GM12878 (cell line): ENCODE results near the gene SELENBP1. TPM values are rescaled to one million over a fixed set of nuclear protein-coding genes. Genes with fewer than 3 reads are reported as not detected.
A peak's percentile ranks its signal among the peaks of the same experiment; 100 is the strongest.

Experiments
- ATAC-seq: fragments of 200-7000 bp; cut with Tn5 transposase; 3 replicates; pipeline ENCODE4 v1.9.1; 2020; ENCODE audit warnings: mild to moderate bottlenecking, moderate library complexity
- BruUV-seq: library from RNA; stranded (reverse); fragments of 400-500 nt; replicated peaks from 2 replicates; lab custom pipeline; 2021; lab: Mats Ljungman, UMichigan
- CTCF ChIA-PET: fragments of 300-600 bp; sonication (Branson Sonifier 250); formaldehyde crosslinking; extraction: SDS; loops from one replicate; lab custom pipeline; 2021; ENCODE audit warnings: inconsistent platforms; lab: Yijun Ruan, JAX
- POLR2A ChIA-PET: fragments of 350-600 bp; formaldehyde crosslinking; extraction: SDS; loops from one replicate; lab custom pipeline; 2021; ENCODE audit warnings: inconsistent platforms; lab: Charles Lee
- RAD21 ChIA-PET: fragments of 300-600 bp; sonication (Branson Sonifier 250); formaldehyde crosslinking; loops from one replicate; lab custom pipeline; 2023; ENCODE audit warnings: antibody characterized with exemption; ENCODE audit not compliant: unreplicated experiment; lab: Charles Lee
- SMC1A ChIA-PET: fragments of 300-600 bp; sonication (Branson Sonifier 250); formaldehyde crosslinking; loops from one replicate; lab custom pipeline; 2023; ENCODE audit not compliant: unreplicated experiment, uncharacterized antibody; lab: Charles Lee
- DNase-seq: peaks from one replicate; pipeline ENCODE4 v3.0.0-alpha.2; 2011; ENCODE audit warnings: low read depth, low spot score
- FAIRE-seq: peaks from 3 replicates; lab custom pipeline; 2011; peaks lifted over from hg19 to GRCh38; lab: Jason Lieb, UNC
- H2AFZ ChIP-seq: 2 replicates; pipeline ENCODE4 v1.6.0; 2011; ENCODE audit warnings: low read depth, low read length, control low read depth; ENCODE audit not compliant: control insufficient read depth
- H3K27ac ChIP-seq: 2 replicates; pipeline ENCODE4 v1.5.1; 2011; ENCODE audit warnings: control low read depth; ENCODE audit not compliant: control insufficient read depth, insufficient read depth
- H3K27me3 ChIP-seq, 2 experiments: replicated peaks in 1 of 2; 2 replicates each; pipeline versions ENCODE4 v1.6.0 to v1.6.1; 2011; ENCODE audit warnings: low read length in 1 of 2; ENCODE audit not compliant: control insufficient read depth in 2 of 2, insufficient read depth in 2 of 2
- H3K36me3 ChIP-seq, 2 experiments: 2 replicates each; pipeline ENCODE4 v1.5.1; 2011; ENCODE audit warnings: low read length in 1 of 2; ENCODE audit not compliant: control insufficient read depth in 2 of 2, insufficient read depth in 2 of 2
- H3K4me1 ChIP-seq: 2 replicates; pipeline ENCODE4 v1.6.1; 2011; ENCODE audit warnings: mild to moderate bottlenecking, low read length, moderate library complexity, mixed read lengths; ENCODE audit not compliant: control insufficient read depth, insufficient read depth
- H3K4me2 ChIP-seq: 2 replicates; pipeline ENCODE4 v1.6.0; 2011; ENCODE audit warnings: control low read depth; ENCODE audit not compliant: control insufficient read depth, insufficient read depth
- H3K4me3 ChIP-seq: fragments of 200-600 bp; sonication (generic); 2 replicates; pipeline ENCODE4 v1.5.1; 2016
- H3K79me2 ChIP-seq: 2 replicates; pipeline ENCODE4 v1.6.0; 2011; ENCODE audit warnings: low read length; ENCODE audit not compliant: control insufficient read depth, insufficient read depth
- H3K9ac ChIP-seq: 2 replicates; pipeline ENCODE4 v1.8.0; 2011; ENCODE audit warnings: low read length, control low read depth, mixed read lengths; ENCODE audit not compliant: control insufficient read depth, insufficient read depth
- H3K9me3 ChIP-seq: replicated peaks from 3 replicates; pipeline ENCODE4 v1.5.1; 2011; ENCODE audit warnings: mild to moderate bottlenecking, low read length; ENCODE audit not compliant: control insufficient read depth, insufficient read depth
- H4K20me1 ChIP-seq: 2 replicates; pipeline ENCODE4 v1.6.0; 2011; ENCODE audit not compliant: control insufficient read depth, insufficient read depth
- BHLHE40 ChIP-seq, 2 experiments: fragments of 450-650 bp in 1 of 2; IDR thresholded peaks; 2 replicates each; pipeline ENCODE4 v1.6.1; 2011 to 2017; ENCODE audit warnings: low read depth in 2 of 2, borderline replicate concordance in 1 of 2, improper control_type of control experiment in 1 of 2, low read length in 1 of 2, mild to moderate bottlenecking in 1 of 2
- CEBPB ChIP-seq, 2 experiments: fragments of 150-350 bp in 1 of 2; IDR thresholded peaks; 2 replicates each; pipeline ENCODE4 v1.6.1; 2012 to 2014; ENCODE audit warnings: low read depth in 2 of 2, low read length in 2 of 2, borderline replicate concordance in 1 of 2, inconsistent platforms in 1 of 2
- CHD4 ChIP-seq: fragments of 200-600 bp; sonication (generic); IDR thresholded peaks from 2 replicates; pipeline ENCODE4 v1.6.1; 2016; ENCODE audit warnings: mild to moderate bottlenecking
- CREB1 ChIP-seq: IDR thresholded peaks from 2 replicates; pipeline ENCODE4 v1.6.1; 2012; ENCODE audit warnings: low read depth, mild to moderate bottlenecking, inconsistent platforms
- MYB ChIP-seq: fragments of 150-350 bp; IDR thresholded peaks from 2 replicates; pipeline ENCODE4 v1.6.1; 2014; ENCODE audit warnings: mild to moderate bottlenecking, low read depth, low read length, borderline replicate concordance
- SREBF2 ChIP-seq: IDR thresholded peaks from 2 replicates; pipeline ENCODE4 v1.6.1; 2012; ENCODE audit warnings: mild to moderate bottlenecking, low read length
- ZNF217 ChIP-seq: fragments of 450-650 bp; IDR thresholded peaks from 2 replicates; pipeline ENCODE4 v1.6.1; 2017; ENCODE audit warnings: antibody characterized with exemption, mild to moderate bottlenecking
- ZZZ3 ChIP-seq: IDR thresholded peaks from 2 replicates; pipeline ENCODE4 v1.6.1; 2011; ENCODE audit warnings: low read depth; ENCODE audit not compliant: control insufficient read depth, insufficient read length
- WGBS: methylation state at CpG from one replicate; pipeline ENCODE4 v1.1.6; 2016; ENCODE audit warnings: low lambda C conversion rate; ENCODE audit not compliant: insufficient replicate concordance, insufficient coverage; ENCODE audit errors: missing lambda C conversion rate; 5-methylcytosine and 5-hydroxymethylcytosine counted together
- in situ Hi-C: fragments of 300-500 bp; cut with MboI; formaldehyde crosslinking; loops from 9 replicates; pipeline ENCODE4 v1.14.3; 2018; ENCODE audit warnings: mixed read lengths
- intact Hi-C: fragments of 100-400 bp; cut with micrococcal nuclease; formaldehyde crosslinking; loops from one replicate; pipeline ENCODE4 v1.14.2; 2022; ENCODE audit not compliant: unreplicated experiment
- polyA plus RNA-seq, 11 experiments: library from polyadenylated mRNA; depleted of rRNA in 4 of 11; unstranded in 6 of 11; stranded (reverse) in 5 of 11; fragments of >200 nt; fragmentation: Nextera tagmentation in 4 of 11; fragmentation: Illumina TruSeq in 1 of 11; extraction: Ambion mirVana in 4 of 11; extraction: Trizol in 1 of 11; gene quantifications; 1 replicate in 1 of 11; 2 replicates in 10 of 11; pipeline versions ENCODE4 v1.2.1 to v1.2.3, GENCODE V29; 2011 to 2016; ENCODE audit warnings: inconsistent platforms in 2 of 11, missing spikeins in 2 of 11, low read depth in 1 of 11
- total RNA-seq, 4 experiments: library from RNA; depleted of rRNA in 3 of 4; stranded (reverse); fragments of >200 nt in 3 of 4; fragmentation: Illumina TruSeq in 1 of 4; extraction: Trizol in 1 of 4; gene quantifications; 2 replicates each; pipeline versions ENCODE4 v1.2.1 to v1.2.3, GENCODE V29; 2013 to 2021
- TF ChIP-seq, protein P1 (sequence below): IDR thresholded peaks from 2 replicates; pipeline ENCODE4 v1.6.1; 2012; ENCODE audit warnings: mild to moderate bottlenecking, low read depth, low read length
- TF ChIP-seq, protein P2 (sequence below): IDR thresholded peaks from 2 replicates; pipeline ENCODE4 v1.6.1; 2012; ENCODE audit warnings: low read length, inconsistent platforms
- TF ChIP-seq, protein P3 (sequence below): IDR thresholded peaks from 2 replicates; pipeline ENCODE4 v1.6.1; 2011; ENCODE audit warnings: low read depth, mild to moderate bottlenecking, low read length, moderate library complexity, borderline replicate concordance; ENCODE audit errors: extremely low read depth
- TF ChIP-seq, protein P4 (sequence below): IDR thresholded peaks from 2 replicates; pipeline ENCODE4 v1.6.1; 2011; ENCODE audit warnings: mild to moderate bottlenecking, low read depth, low read length, moderate library complexity; ENCODE audit not compliant: insufficient replicate concordance

SELENBP1 gene
- total and polyA plus RNA-seq, 10 of the 15 experiments (the other 5 are each of a cell fraction or from before 2014, with no cell fraction given), result 0.41 TPM; not detected in 9

DNA sequence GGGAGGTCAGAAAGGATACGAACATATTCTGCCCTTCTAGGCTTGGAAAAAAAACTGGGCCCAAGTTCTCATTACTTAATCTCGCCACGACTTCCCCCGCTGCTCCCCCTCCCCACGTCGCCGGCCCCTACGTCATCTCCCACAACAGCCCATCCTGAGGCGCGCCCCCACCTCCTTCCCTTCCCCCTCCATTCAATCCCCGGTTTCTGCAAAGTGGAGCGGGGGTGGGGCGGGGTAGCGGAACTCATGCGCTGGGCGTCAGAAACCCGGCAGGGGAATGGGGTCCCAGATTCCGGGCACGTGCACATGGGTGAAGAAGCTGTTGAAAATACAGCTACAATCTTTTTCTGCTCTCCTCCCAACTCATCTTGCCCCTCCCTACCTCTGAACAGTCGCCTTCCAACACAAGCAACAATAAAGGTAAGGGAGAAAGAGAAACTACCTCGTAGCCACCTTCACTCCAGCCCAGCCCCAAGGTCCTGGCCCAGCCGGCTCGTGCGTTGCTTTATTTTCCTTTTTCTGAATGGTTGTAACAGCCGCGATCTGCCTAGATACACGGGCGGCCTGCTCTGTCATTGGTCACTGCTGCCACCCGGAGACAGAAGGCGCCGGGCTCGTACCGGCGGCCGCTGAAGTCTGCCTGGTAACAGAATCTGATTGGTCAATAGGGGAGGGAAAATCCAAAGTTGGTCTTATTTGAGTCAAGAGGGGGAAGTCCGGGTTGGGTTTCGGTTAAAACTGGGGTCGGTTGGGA, 25.6 kb downstream of the SELENBP1 start, which contains the start of gene RFX5:
Gene RFX5 (minus strand): TSS at position 484 of the 754 bp plus-strand sequence. CDS start 932 bp downstream, outside the sequence.
- FAIRE-seq (peak; percentile 97), ATAC-seq (peak; percentile 97), DNase-seq (peak; percentile 98)
- Histone ChIP-seq H4K20me1 (no peaks in the 10 kb centered on the region), H3K9ac (peak within 1 kb of the TSS; percentile 94), H3K4me1 (peaks cover 7% of the 10 kb centered on the region), H3K79me2 (peaks cover 23% of the 10 kb centered on the region), H3K27ac (peak within 1 kb of the TSS; percentile 99), H3K36me3 (peaks cover 14 to 18% of the 10 kb centered on the region in 2 experiments), H3K9me3 (no peaks in the 10 kb centered on the region; the same call in 2 of the 3 replicates), H3K27me3 (no peaks in the 10 kb centered on the region), H3K4me3 (peak within 1 kb of the TSS; percentile 81), H2AFZ (peak within 1 kb of the TSS; percentile 54), H3K4me2 (peak within 1 kb of the TSS; percentile 98)
- intact Hi-C loops, result loop anchor here (1.0 to 2.0 kb wide), 2 partner anchors 52 to 66 kb away; partner anchors contain the start of gene PSMB4
- in situ Hi-C loops, result no loop called here
- ChIA-PET CTCF (interaction anchor here (2.7 kb wide), 1 partner anchor 52 kb away, joined by 8 read pairs; the partner anchor contains the start of gene PSMB4), SMC1A (interaction anchor here (1.6 to 2.7 kb wide), 2 partner anchors 20 to 52 kb away, joined by 10 to 13 read pairs; partner anchors contain the start of genes PI4KB and PSMB4), POLR2A (interaction anchor here (0.7 to 4.1 kb wide), 6 partner anchors 9 to 65 kb away, joined by 3 to 22 read pairs (median 4); partner anchors contain the start of genes PI4KB, PSMB4 and ZNF687), RAD21 (interaction anchor here (1.0 to 2.2 kb wide), 6 partner anchors 15 to 97 kb away, joined by 3 to 9 read pairs (median 4); partner anchors contain the start of genes PI4KB and ZNF687)
- BruUV-seq, result no TSS peak
- under 1% methylated on average over 29 of the region's 38 CpGs for WGBS
- peak; percentile 91 for TF ChIP-seq MYB
- no peak for TF ChIP-seq ZNF217
- TF ChIP-seq, protein P1, sequence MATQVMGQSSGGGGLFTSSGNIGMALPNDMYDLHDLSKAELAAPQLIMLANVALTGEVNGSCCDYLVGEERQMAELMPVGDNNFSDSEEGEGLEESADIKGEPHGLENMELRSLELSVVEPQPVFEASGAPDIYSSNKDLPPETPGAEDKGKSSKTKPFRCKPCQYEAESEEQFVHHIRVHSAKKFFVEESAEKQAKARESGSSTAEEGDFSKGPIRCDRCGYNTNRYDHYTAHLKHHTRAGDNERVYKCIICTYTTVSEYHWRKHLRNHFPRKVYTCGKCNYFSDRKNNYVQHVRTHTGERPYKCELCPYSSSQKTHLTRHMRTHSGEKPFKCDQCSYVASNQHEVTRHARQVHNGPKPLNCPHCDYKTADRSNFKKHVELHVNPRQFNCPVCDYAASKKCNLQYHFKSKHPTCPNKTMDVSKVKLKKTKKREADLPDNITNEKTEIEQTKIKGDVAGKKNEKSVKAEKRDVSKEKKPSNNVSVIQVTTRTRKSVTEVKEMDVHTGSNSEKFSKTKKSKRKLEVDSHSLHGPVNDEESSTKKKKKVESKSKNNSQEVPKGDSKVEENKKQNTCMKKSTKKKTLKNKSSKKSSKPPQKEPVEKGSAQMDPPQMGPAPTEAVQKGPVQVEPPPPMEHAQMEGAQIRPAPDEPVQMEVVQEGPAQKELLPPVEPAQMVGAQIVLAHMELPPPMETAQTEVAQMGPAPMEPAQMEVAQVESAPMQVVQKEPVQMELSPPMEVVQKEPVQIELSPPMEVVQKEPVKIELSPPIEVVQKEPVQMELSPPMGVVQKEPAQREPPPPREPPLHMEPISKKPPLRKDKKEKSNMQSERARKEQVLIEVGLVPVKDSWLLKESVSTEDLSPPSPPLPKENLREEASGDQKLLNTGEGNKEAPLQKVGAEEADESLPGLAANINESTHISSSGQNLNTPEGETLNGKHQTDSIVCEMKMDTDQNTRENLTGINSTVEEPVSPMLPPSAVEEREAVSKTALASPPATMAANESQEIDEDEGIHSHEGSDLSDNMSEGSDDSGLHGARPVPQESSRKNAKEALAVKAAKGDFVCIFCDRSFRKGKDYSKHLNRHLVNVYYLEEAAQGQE, result no peak
- TF ChIP-seq, protein P2, sequence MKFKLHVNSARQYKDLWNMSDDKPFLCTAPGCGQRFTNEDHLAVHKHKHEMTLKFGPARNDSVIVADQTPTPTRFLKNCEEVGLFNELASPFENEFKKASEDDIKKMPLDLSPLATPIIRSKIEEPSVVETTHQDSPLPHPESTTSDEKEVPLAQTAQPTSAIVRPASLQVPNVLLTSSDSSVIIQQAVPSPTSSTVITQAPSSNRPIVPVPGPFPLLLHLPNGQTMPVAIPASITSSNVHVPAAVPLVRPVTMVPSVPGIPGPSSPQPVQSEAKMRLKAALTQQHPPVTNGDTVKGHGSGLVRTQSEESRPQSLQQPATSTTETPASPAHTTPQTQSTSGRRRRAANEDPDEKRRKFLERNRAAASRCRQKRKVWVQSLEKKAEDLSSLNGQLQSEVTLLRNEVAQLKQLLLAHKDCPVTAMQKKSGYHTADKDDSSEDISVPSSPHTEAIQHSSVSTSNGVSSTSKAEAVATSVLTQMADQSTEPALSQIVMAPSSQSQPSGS, result peak; percentile 64
- no peak for TF ChIP-seq SREBF2
- TF ChIP-seq, protein P3, sequence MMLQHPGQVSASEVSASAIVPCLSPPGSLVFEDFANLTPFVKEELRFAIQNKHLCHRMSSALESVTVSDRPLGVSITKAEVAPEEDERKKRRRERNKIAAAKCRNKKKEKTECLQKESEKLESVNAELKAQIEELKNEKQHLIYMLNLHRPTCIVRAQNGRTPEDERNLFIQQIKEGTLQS, result no peak
- TF ChIP-seq, protein P4, sequence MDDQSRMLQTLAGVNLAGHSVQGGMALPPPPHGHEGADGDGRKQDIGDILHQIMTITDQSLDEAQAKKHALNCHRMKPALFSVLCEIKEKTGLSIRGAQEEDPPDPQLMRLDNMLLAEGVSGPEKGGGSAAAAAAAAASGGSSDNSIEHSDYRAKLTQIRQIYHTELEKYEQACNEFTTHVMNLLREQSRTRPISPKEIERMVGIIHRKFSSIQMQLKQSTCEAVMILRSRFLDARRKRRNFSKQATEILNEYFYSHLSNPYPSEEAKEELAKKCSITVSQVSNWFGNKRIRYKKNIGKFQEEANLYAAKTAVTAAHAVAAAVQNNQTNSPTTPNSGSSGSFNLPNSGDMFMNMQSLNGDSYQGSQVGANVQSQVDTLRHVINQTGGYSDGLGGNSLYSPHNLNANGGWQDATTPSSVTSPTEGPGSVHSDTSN, result no peak
- peak; percentile 96 to 98 for TF ChIP-seq BHLHE40 (IDR thresholded peaks at IDR 0.05; ENCODE audit: borderline replicate concordance in 1 of 2, low read depth in 2 of 2, low read length in 1 of 2)
- TF ChIP-seq CEBPB (IDR thresholded peaks at IDR 0.05; ENCODE audit: borderline replicate concordance in 1 of 2, low read depth in 2 of 2, low read length in 2 of 2), result peak in 1 of 2 experiments; percentile 92; a peak in 1 of 4 replicates
- peak; percentile 90 for TF ChIP-seq CREB1
- TF ChIP-seq CHD4, result no peak
- TF ChIP-seq ZZZ3, result no peak
